Activated gamma-delta T cell (primary cell): ENCODE data around the gene COPS9.

Experiments
- DNase-seq: peaks from one replicate; lab custom pipeline; 2025; lab: John Stamatoyannopoulos, UW

The COPS9 gene

GRCh38 chr2:240134466-240134865 is 1.6 kb downstream of the COPS9 start:
- DNase-seq = no peak

DNA sequence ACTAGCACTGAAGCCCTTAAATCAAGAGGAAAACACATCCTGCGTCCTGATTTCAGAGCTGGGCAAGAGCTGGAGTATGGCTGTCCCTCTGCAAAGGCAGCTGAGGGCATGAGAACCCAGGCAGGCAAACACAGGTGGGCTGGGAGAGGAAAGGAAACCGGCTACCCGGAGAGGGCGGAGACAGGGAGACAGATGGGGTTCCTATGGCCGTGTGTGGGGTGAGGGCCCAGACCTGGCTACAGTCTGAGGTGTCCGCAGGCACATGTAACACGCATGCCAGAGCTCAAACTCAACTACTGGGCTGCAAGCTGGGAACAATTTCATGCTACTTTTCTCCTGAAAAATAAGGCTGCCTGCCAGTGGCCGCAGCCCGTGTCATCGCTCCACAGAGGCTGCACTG is 2.7 kb downstream of the COPS9 start:
- DNase-seq = no peak

GRCh38 chr2:240132651-240132980 is 3.5 kb downstream of the COPS9 start:
- DNase-seq = no peak

GRCh38 chr2:240131941-240132650 is 4.0 kb downstream of the COPS9 start:
- DNase-seq = no peak

DNA sequence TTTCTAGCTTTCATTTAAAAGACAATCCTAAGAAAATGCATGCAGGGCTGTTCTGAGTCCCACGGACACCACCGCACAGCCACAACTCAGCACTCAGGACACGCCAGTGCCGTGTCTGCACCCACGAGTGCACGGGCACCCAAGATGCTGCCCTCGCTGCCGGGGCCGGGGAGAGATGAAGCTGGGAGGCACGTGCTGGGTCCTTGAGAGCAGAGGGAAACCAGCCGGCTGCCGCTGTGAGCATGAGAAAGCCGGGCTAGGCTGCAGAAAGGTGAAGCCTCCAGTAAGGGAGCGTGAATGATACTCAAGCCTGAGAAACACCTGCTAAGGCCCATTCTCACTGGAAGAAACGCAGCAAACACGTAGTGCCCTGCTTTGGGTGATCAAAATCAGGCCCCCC is 4.8 kb downstream of the COPS9 start:
- DNase-seq = no peak

- DNase-seq = no peak
Observed at GRCh38 chr2:240130393-240131195, 5.5 kb downstream of the COPS9 start.

DNA sequence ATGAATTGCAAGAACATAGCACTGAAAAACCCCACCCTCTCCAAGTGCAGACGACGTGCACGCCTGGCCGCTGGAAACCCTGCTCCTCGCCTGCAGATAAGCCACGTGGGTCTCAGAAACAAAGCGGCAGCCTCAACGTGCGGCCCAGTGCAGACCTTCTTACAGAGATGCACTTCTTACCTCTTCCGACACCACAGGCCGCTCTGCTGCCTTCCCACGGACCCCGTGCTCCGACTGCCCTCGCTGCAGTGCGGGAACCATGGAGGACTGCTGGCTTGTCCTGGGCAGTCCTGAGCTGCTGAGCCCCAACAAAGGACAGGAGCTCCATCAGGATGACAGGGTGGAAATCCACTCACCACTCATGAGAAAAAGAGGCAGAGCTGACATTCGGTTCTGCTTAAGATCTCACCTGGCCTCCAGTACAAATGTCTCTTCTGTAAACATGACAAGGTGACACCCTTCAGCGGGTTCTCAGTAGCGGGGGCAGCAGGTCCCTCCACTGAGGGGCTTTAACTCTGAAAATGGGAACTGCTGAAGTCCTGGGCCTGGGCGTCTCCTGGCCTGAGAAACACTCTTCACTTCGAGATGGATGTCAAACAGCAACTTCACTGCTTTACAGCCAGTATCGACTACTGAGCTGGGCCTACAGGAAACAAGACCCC is 6.2 kb downstream of the COPS9 start:
- DNase-seq = no peak

DNA sequence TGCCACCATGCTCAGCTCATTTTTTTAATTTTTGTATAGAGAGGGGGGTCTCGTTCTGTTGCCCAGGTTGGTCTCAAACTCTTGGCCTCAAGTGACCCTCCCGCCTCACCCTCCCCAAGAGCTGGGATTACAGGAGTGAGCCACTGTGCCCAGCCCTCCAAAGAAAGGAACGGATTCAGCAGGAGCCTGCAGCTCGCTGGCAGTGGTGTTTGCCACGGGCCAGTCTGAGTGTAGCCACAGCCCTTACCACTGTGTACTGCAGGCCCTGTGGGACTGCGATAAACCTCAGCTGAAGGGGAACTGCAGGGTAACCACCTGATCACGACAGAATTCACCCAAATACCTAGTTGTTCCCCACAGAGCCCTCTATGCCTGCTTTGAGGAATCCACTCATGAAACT is 6.8 kb downstream of the COPS9 start:
- no peak for DNase-seq

GRCh38 chr2:240128608-240129145 is 7.4 kb downstream of the COPS9 start:
- DNase-seq = no peak

DNA sequence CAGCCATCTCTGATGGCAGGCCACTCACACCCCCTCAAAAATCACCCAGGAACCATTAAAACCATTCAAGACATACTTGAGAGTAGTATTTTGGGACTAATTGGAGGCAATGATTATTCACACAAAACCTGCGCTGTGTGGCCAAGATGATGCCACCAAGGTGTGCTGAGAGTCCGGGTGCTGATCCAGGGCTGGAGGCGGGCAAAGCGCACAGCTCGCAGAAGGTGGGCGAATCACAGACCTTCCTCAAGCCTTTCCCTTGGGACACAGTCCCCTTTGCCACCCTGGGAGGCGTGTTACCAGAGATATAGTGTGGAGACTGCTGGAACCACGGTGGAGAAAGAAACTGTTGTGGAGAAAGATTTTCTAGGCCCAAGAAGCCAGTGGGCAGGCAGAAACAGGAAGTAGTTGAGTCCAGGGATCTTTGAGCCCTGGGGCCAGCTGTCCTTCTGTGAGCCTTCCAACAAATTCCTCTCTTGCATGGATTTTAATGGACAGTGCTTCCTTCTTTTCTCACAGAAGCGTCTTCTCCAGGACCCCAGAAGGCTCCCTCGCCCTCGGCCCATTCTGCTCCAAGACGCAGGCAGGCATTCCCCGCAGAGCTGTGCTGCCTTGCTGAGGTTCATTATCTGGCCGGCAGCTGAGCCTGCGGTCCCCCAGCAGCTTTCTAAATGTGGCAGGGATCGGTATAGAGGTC is 8.0 kb downstream of the COPS9 start:
- no peak for DNase-seq

- DNase-seq = no peak
Observed at GRCh38 chr2:240127191-240127750, 8.8 kb downstream of the COPS9 start.

- no peak for DNase-seq
Observed at GRCh38 chr2:240126731-240127130, 9.4 kb downstream of the COPS9 start.

GRCh38 chr2:240125742-240126141 is 10.4 kb downstream of the COPS9 start:
- no peak for DNase-seq

DNA sequence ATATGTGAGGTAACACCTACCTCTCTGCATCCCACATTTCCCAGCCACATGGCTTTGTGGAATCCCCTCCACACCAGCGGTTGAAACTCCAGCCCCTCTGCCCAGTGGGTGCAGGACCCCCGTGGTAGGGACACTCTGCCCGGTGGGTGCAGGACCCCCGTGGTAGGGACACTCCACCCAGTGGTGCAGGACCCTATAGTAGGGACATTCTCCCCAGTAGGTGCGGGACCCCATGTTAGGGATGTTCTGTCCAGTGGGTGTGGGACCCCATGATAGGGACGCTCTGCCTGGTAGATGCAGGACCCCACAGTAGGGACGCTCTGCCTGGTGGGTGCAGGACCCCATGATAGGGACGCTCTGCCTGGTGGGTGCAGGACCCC is 11.5 kb downstream of the COPS9 start:
- no peak for DNase-seq

DNA sequence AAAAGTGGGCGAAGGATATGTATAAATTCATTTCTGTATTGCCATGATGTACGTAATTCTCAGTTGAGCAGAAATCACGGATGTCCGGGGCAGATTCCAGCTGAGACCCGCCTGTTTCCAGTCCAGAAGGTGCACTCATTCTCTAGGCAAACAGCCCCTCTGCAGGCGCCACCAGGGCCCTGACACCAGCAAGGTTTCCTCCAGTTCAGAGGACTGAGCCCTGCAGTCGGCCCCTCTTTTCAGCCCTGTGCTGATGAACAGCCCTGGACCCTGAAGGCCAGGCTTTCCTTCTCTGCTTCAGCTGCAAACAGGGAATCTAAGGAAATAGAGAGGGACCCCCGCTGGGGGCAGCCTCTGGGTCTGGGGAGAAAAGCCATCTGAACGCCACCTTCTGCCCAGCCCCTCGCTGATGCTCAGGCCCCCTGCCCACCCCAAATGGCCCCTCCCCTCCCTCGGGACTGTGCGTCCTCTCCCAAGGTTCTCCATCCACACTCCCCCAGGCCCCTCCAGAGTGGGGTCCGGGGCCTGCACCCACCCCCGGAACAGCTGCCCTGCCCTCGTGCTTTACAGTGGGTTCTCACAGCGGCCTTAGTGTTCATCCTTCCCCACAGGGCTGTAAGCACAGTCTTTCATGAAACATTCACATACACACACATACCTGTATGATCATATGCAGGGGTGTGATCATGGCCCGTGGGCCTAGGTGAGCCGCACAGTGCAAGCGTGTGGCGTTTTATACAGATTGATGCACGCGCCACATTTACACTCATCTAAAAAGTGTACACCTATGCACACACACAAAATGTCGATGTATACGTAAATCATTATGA is 12.1 kb downstream of the COPS9 start:
- no peak for DNase-seq

DNA sequence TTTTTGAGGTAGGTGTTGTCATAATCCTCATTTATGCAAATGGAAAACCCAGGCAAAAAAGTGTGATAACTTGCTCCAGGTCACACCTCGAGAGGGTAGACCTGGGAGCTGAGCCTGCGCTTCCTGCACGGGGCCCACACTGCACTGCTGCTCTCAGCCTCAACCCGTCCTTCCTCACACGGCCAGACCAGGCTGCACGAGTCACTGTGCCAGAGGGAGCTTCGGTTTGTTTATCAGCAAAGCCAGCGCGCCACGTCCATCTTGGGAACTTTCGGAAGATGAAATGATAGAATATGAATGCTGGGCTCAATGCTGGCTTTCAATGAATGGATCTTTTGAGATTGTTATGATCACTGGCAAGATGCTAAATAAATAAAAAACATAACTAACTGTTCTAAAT is 14.4 kb downstream of the COPS9 start:
- DNase-seq = no peak

- DNase-seq = no peak
Observed at GRCh38 chr2:240121190-240121589, 14.9 kb downstream of the COPS9 start.

DNA sequence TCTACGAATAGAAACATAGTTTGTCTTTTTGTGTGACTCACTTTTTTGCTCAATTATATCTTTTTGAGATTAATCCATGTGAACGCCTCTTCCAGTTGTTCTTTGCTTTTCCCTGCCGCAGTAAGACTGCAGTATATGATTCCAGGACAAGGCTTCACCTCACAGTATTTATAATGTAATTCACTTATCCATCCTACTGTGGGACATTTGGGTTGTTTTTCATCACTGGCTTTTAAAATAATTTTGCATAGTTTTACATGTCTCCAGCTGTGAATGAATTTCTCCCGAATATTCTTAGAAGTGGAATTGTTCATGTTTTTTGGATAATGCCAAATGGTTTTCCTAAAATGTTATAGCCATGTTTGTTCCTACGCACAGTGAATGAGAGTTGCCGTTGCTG is 21.9 kb downstream of the COPS9 start:
- no peak for DNase-seq

DNA sequence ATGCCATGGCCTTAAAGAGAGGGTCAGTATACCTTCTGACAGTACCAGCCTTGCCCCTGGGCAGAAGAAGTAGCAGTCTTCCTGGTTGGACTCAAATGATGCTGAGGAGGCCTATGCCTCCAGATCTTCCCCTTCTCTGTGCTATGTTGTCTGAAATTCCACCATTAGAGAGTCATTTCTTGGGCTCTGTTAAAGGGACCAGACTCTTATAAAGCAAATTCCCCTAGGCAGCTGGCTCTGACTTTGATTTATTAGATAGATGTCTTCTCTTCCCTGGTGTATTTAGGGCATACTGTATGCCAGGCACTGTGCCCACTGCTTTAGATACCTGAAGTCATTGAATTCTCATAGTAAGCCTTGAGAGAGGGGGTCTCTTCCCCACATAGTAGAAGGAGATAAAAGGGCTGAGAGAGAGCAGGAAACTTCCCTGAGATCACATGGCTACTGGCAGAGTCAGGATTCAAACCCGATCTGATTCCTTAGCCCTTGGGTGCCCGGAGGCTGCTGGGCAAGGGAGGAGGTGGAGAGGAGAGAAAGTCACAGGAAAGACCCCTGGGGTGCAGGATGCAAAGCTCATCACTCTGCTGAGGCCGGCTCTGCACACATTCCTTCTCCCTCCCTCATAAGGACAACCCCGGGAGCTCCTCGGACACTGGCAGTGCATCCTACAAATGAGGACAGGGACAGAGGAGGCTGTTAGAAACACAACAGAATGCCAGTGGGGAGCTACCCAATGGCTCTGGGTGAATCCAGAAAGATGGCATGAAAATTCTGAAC is 23.0 kb downstream of the COPS9 start:
- DNase-seq = no peak

GRCh38 chr2:240111253-240111652 is 24.9 kb downstream of the COPS9 start:
- no peak for DNase-seq
